ENCODE measurements around the gene TNS3.

GRCh38 chr7:47278043-47278442 is 303.9 kb downstream of the TNS3 start:
- TF ChIP-seq, protein P1, sequence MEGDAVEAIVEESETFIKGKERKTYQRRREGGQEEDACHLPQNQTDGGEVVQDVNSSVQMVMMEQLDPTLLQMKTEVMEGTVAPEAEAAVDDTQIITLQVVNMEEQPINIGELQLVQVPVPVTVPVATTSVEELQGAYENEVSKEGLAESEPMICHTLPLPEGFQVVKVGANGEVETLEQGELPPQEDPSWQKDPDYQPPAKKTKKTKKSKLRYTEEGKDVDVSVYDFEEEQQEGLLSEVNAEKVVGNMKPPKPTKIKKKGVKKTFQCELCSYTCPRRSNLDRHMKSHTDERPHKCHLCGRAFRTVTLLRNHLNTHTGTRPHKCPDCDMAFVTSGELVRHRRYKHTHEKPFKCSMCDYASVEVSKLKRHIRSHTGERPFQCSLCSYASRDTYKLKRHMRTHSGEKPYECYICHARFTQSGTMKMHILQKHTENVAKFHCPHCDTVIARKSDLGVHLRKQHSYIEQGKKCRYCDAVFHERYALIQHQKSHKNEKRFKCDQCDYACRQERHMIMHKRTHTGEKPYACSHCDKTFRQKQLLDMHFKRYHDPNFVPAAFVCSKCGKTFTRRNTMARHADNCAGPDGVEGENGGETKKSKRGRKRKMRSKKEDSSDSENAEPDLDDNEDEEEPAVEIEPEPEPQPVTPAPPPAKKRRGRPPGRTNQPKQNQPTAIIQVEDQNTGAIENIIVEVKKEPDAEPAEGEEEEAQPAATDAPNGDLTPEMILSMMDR (IDR thresholded peaks at IDR 0.05 in 8 of 11, conservative IDR thresholded peaks at IDR 0.05 in 3 of 11) = no peak
- TF ChIP-seq POLR2A (IDR thresholded peaks at IDR 0.05) (no peak), POLR2AphosphoS5 (IDR thresholded peaks at IDR 0.05) (no peak)

All from spleen (tissue), 7 donors.